GM18951 (cell line): ENCODE results near the gene CARHSP1.
"Not testable (repeated sequence)": the region's sequence is repeated elsewhere in the genome, so short reads cannot be mapped to it uniquely, and the experiment has no call there.

Experiments
- POLR2A ChIP-seq: IDR thresholded peaks from 4 replicates; pipeline ENCODE4 v1.6.1; 2011; ENCODE audit warnings: mild to moderate bottlenecking; ENCODE audit not compliant: insufficient read length, insufficient read depth; ENCODE audit errors: extremely low read depth
- in situ Hi-C: fragments of 300-500 bp; cut with MboI; formaldehyde crosslinking; loops from one replicate; pipeline ENCODE4 v1.12.0; 2022; ENCODE audit warnings: low sequenced_read_pairs, mixed read lengths, inconsistent platforms; ENCODE audit not compliant: unreplicated experiment

CARHSP1 gene

DNA sequence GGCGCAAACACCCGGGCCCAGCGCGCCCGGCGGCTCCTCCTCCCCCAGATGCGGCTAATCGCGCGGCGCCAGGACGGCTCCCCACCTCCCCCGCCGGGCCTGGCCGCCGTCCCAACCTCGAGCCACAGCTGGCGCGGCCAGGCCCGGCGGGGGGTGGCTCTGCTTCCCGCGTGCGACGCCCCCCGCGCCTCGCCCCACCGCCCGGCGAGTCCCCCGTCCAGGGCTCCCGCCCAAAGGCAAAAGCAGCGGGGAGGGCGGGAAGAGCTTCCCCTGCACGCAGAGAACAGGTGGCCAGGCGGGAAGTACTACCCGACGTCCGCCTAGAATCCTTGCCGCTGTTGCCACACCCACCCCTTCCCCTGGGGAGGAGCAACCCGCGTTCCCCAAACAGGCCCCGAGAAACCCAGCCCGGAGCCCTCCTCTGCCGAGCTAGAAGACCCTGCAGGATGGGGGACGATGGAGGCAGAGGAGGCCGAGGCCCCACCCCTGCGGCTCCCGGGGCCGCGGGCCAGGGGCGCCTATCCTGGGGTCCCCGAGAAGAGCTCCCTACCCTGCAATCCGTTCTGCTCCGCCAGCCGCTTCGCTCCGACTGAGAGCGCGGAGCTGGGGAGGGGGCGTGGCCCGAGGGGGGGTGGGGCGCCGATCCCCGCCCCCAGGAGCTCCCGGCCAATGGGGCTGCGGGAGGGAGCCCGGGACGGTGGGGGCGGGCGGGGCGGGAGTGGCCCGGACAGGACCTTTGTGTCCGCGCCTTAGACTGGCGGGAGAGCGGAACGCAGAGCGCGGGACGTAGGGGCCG lies at the start of gene CARHSP1:
TSS of gene CARHSP1 (minus strand) at position 591 of the 796 bp plus-strand sequence. CDS start 9,678 bp downstream, outside the sequence.
- in situ Hi-C loops = no loop called here
- peak; percentile 75 for TF ChIP-seq POLR2A

DNA sequence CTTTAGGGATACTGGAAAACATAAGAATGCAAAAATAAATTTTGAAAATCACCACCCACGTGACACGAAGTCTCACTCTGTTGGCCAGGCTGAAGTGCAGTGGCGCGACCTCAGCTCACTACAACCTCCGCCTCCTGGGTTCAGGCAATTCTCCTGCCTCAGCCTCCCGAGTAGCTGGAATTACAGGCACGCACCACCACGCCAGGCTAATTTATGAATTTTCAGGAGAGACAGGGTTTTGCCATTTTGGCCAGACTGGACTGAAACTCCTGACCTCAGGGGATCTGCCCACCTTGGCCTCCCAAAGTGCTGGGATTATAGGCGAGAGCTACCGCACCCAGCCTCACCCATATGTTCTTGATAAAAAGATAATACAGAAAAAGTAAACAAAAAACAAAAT lies 48.5 kb upstream of the CARHSP1 start:
- in situ Hi-C loops = not testable (repeated sequence)

DNA sequence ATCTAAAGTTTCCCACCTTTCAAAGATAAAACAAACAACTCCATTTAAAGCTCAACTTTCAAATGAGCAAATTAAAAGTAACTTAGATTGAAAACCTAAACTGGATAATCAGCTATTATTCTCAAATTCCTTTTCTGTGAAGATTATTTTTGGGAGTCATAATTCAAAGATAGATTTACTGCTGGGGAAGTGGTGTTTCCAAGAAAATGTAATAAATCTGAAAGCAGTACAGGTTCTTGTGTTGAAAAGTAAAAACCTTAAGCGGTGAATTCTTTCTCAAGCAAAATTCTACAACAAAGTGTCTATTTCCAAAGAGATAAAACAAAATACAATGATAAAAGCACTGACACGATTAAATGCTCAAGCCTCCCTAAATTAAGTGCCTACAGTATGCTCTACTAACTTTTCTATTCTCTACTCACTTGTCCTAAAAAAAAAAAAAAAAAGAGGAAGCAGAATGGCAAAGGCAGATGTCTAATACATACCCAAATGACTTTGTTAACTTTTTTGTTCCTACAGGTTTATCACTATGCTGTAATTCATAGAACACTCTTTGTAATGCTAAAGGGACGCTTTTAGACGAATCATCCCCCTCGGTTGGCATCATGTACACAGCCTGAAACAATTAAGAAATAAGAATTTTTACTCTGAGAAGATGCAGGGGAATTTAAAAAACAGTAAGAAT lies 47.9 kb upstream of the CARHSP1 start:
- TF ChIP-seq POLR2A = no peak
- in situ Hi-C loops = no loop called here

DNA sequence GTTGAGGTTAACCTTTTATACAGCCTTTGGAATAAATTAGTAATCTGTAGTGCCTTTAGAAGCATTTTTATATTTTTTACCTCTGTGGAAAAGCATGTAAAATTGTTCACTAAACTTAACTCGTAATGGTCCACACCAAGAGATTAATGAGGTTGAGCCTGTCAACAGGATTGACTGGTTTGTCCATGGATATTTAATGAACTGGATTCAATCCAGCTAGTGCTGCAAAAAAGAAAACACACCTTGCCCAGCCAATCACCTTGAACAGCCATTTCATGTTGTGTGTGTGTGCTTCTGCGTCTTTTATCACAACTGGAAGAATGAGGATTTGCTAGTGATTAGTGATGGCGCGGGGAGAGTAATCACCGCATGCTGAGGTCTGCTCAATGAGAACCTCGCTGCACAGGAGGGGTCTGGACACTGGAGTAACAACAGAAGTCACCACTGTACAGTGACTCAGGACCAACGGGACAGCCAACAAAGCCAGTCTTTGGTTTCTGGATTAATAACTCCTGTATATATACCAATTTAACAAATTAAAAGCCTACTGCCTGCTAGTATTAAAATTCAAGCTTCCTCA lies 47.0 kb upstream of the CARHSP1 start:
- no peak for TF ChIP-seq POLR2A
- in situ Hi-C loops = no loop called here

DNA sequence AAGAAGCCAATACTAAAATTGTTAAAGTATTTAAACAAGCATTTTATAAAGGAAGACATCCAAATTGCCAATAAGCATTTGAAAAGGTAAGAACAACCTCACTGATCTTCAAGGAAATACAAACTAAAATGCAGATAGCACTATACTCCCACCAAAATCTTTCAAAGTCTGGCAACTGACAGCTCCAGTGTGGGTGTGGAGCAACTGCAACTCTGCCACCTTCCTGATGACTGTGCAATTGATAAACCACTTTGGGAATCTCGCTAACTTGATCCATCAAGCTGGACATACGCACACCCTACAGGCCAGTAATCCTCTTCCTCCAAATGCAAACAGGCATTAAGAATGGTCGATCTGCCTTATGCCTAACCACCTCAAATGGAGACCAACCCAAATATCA lies 45.3 kb upstream of the CARHSP1 start:
- in situ Hi-C loops = no loop called here
- TF ChIP-seq POLR2A = no peak

DNA sequence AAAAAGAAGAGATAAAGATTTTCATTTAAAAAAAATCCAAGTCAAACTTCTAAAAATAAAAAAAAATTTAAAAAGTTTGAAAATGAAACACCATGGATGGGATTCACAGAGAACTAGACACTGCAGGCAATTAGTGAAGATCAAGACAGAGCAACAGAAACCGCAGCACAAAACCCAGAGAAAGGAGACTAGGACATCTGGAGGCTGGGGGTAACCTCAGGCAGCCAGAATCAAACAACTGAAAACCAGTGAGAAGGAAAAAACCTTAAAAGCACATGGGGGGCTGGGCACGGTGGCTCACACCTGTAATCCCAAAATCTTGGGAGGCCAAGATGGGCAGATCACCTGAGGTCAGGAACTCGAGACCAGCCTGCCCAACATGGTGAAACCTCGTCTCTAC lies 44.0 kb upstream of the CARHSP1 start:
- TF ChIP-seq POLR2A = no peak
- in situ Hi-C loops = no loop called here

DNA sequence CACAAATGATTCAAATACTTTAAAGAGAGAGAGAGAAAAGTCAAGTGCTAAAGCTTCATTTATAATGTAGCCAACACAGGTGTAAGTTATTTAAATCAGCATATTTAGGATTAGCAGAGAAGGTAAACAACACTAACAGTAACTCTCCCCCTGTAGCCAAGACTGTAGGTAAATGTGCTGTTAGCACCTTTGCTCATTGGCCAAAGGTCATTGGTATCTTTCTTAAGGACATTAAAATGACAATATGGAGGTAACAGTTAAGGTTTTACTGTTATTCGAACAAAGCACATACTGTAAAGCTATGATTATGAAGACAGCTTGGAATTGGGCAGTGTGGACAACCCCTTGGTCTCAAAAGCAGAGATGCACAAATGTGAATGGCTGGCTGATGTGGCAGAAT lies 42.0 kb upstream of the CARHSP1 start:
- in situ Hi-C loops = no loop called here
- TF ChIP-seq POLR2A = no peak

DNA sequence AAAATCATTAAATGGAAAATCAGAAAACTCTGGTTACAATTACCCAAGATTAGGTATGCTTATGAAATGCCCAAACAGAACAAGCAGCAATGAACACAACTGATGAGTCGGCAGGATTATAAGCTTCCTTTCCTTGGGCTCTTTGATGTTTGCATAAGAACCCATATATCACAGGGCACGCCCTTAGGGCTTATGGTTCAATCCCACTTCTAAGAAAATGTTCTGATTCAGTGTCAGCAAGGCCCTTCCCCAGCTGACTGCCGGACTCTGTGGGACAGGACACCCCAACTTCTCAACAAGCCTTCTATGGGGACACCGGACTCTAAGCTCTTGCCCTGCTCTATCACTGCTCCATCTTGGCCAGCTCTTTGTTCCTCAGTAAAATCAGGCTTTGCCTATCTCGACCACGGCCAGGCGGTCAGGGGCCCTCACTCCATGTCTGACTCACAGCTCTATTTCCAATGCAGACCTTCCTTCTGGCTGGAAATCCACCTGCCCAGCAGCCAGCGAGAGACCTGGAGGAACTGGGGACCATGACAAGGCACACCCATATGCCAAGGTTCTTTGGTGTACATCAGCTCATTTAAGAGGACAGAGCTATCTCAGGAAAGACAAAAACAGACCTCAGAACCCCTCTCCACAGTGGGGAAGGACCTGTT lies 40.1 kb upstream of the CARHSP1 start:
- in situ Hi-C loops = no loop called here
- TF ChIP-seq POLR2A = no peak

DNA sequence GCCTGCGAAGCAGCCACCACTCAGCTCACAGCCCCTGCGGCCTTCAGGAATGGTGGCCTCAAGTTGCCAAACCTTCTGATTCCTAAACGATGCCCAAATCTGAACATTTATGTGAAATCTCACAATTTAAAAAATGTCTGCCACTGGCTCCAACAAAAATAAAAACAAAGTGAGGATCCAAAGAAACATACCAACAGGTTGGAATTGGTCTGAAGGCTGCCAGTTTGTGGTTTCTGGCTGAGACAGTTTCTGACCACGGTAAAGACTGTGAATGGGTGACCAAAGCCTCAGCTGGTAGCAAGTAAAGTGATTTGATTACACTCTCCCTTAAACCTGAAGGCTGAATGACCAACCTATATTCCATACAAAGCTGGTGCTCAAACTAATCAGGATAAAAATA lies 38.3 kb upstream of the CARHSP1 start:
- in situ Hi-C loops = no loop called here
- no peak for TF ChIP-seq POLR2A

DNA sequence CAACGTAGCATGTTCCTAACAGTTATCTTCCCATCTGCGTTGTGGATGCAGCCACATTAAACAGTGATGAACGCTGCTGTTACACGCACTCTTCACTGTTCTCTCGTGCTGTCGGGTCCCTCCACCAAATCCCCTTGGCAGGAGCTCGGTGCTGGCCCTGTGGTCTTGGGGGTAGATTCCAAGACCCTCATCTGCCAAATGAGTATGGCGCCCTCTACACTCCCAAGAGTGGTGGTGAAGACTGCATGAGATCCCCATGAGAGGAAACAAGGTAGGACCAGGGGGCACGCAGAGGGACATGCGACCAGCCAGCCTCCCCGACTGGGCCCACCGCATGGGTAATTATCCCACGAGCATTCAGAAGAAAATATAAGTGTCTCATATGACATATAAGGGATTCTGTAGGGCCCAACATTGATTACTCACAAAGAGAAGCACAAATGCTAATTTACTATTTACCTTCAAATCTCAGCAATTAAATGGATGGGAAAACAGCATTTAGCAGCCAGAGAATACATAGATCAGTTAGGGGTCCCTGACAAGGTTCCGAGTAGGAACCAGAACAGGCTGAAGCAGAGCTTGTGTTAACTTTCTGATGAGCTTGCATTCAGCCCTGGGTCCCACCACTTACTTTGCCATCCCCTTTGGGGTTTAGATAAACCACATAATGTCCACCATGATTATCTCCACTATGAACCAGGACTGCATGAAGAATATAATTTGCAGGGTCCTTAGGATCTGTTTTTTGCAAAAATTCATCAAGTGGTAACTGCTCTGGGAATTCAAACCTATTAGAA lies 37.2 kb upstream of the CARHSP1 start:
- TF ChIP-seq POLR2A = no peak
- in situ Hi-C loops = no loop called here

DNA sequence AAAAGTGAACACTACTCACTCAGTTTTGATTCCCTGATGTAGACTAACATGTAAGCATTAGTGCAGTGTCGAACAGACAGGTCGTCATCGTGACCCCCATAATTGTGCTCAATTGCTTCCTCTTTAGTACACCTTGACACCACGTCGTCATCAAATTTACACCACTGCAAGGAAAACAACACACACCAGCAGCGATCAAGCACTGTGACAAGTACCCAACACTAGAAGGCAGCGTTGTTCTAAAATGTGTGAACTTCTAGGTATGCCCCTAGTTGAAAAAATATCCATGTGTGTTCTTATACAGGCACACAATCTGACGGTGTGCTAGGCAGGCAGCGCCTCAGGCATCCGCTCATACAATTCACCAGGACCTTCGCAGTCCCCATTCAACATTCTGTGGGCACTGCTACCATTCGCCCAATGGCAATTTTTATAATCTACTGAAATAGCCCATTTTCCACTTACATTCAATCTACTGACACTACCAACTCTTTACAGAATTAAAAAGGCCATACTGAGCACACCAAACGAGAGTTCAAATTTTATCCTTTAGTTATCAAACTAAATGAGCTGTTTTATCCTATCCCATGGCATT lies 36.5 kb upstream of the CARHSP1 start:
- in situ Hi-C loops = no loop called here
- TF ChIP-seq POLR2A = no peak

DNA sequence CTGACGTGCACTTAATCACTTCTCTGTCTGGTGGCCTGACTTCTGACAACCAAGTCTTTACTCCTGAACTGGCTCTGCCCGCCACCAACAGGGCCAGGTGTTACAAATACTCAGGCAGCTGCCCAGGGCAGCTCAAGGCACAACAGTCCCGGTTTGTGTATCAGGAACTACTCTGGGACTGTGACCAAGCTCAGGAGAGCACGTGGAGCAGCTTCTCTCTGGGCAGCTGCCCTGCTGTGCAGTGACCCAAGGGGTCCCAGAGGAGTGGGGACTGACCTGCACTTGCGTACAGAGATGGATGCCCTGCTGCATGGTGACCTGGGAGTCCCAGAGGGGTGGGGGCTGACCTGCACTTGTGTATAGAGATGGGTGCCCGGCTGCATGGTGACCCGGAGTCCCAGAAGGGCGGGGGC lies 35.2 kb upstream of the CARHSP1 start:
- no peak for TF ChIP-seq POLR2A
- in situ Hi-C loops = no loop called here
